Middle frontal gyrus (tissue), 1 donor: ENCODE data around the gene MAP2K2.
"Not testable (repeated sequence)": the region's sequence is repeated elsewhere in the genome, so short reads cannot be mapped to it uniquely, and the experiment has no call there.

Experiments
- DNase-seq: peaks from one replicate; pipeline ENCODE4 v3.0.0-alpha.2; 2015; ENCODE audit warnings: low spot score; ENCODE audit errors: extremely low spot score

Gene MAP2K2

DNA sequence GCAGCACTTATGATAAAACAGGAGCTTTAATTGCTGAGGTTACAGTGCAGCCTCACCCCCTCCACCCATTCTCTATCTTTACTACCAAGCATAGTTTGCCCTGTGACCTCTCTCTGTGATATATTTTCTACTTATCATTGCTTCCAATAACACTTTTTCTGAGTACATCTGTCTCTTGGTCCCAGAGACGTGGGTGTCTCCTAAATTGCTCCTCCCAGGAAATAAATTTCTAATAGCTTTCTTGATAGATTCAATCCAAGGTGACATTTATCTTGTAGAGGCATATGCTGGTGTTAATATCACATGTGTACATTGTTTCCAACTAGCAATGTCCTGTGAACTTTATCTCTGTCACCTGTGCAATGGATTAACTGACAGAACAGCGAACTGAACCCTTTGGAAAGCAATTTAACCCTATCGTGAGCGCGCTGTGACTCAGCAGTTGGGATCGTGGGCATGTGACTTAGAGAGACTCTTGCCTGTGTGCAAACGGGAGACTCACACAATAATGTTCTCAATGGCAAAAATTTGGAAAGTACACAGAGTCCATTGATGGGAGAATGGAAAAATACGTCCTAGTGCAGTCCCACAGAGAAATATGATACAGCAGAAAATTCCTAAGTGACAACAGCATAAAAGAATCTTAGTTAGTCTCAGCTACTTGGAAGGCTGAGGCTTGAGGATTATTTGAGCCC is 7.0 kb upstream of the MAP2K2 start:
- DNase-seq, result no peak

DNA sequence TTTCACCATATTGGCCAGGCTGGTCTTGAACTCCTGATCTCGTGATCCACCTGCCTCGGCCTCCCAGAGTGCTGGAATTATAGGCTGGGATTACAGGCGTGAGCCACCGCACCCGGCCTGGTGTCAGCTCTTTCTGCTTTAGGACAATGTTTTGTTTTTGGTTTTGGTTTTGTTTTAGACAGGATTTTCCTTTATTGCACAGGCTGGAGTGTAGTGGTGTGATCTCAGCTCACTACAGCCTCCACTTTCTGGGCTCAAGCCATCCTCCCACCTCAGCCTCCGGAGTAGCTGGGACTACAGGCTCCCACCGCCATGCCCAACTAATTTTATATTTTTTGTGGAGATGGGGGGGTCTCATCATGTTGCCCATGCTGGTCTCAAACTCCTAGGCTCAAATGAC is 5.1 kb upstream of the MAP2K2 start:
- not testable (repeated sequence) for DNase-seq

DNA sequence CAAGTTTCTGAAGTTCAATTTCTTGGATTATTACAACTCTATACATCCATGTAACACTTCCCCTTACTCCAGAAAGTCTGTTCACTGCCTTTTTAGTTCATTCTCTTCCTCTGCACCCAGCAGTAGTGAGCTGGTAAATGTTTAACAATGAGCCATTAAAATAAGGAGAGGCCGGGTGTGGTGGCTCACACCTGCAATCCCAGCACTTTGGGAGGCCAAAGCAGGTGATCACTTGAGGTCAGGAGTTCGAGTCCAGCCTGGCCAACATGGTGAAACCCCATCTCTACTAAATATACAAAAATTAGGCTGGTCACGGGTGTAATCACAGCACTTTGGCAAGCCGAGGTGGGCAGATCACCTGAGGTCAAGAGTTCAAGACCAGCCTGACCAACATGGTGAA is 3.4 kb upstream of the MAP2K2 start:
- DNase-seq, result not testable (repeated sequence)

DNA sequence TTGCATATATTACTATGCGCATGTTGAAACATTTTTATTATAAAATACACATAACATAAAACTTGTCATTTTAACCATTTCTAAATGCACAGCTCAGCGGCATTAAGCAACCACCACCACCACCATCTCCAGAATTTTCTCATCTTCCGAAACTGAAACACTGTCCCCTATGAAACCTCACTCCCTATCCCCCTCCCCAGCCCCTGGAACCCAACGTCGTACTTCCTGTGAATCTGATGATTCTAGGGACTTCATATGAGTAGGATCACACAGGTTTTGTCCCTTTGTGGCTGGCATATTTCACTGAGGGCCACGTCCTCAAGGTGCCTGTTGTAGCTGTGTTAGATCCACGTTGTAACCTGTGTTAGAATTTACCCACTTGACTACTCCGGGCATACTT is 716 bp upstream of the MAP2K2 start:
- no peak for DNase-seq

DNA sequence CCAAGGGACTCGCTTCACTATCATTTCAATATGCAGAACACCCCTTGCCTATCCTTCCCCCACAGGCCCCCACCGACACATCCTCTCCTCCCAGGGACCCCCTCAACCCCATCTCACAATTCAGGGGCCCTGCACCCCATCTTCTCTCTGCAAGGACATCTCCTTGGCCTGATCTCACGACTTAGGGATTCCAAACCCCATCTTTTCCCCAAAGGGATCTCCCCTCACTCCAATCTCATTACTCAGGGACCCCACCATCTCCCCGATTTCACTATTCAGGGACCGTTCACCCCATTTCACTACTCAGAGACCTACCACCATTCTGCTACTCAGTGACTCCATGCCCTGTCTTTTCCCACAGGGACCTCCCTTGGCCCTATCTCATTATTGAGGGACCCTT is 1.4 kb downstream of the MAP2K2 start:
- no peak for DNase-seq

DNA sequence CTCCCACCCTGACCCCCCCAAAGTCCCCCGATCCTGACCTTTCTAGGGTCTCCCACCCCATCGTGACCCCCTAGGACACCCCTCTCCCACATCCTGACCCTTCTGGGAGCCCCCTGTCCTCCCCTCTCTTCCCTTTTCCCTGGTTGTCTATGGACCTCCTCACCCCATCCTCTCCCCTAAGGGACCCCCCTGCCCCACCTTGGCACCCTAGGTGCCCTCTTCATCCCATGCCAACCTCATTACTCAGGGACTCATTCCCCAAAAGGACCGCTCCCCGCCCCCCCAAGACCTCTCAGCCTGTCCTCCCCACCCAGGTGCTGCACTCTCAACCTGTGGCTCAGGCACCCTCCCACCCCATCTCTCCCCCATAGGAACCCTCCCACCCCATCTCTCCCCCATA is 2.1 kb downstream of the MAP2K2 start:
- DNase-seq, result no peak

DNA sequence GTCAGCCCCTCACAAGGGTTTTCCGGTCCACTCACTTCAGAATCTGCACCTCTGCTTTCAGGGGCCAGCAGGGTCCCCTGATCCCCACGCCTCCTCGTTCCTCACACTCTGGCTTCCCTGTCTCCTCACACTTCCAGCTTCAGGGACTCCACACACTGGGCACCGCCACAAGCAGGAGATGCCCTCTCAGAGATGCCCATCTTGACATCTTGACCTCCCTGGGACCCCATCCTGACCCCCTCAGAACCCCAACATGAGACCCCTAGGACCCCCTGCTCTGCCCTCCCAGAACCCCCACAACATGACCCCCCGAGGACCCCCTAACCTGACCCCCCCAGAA is 2.7 kb downstream of the MAP2K2 start:
- no peak for DNase-seq

DNA sequence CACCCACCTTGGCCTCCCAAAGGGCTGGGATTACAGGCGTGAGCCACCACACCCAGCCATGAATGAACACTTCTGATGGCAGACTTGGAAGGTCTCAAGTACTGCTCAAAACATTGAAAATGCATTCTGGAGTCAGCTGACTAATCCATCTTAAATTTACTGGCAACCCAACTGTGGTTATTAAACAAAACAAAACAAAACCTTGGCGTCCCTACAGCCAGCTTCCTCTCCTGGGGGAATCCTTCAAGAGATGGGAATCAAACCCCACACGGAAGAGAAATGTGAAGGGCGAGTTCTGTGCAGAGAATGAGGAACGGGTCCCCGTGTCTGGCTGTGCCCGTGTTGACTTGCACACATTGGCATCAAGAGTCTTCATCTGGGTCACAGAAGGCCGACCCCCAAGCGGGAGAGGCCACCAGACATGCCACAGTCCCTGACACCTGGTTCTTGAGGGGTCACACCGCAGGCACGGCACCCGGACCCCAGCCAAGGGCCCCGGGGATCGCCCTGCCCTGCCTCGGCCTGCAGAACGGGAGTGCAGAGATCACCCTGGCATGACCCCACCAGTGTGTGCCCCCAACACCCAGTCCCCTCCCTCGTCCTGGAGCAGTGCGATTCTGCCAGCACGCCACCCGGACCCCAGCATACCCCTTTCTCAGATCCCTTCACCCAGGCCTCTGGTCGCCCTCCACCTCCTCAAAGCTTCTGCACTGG is 3.2 kb downstream of the MAP2K2 start:
- no peak for DNase-seq

DNA sequence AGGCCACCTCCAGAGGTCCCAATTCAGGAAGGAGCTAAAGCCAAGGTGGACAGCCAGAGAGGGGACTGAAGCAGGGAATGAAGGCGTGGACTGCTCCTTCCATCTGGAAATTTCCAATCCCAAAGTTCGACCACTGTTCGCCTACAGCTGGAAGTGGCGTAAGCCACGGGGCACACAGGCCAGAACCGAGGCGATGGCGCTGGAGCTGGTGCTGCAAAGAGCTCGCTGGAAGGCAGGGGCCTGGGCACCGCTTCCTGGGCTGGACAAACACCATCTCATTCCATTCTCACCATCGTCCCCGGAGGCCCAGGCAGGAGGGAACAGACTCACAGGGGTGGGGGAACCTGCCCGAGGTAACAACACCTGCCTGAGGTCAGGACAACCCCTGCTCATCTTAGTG is 4.2 kb downstream of the MAP2K2 start:
- DNase-seq, result no peak

DNA sequence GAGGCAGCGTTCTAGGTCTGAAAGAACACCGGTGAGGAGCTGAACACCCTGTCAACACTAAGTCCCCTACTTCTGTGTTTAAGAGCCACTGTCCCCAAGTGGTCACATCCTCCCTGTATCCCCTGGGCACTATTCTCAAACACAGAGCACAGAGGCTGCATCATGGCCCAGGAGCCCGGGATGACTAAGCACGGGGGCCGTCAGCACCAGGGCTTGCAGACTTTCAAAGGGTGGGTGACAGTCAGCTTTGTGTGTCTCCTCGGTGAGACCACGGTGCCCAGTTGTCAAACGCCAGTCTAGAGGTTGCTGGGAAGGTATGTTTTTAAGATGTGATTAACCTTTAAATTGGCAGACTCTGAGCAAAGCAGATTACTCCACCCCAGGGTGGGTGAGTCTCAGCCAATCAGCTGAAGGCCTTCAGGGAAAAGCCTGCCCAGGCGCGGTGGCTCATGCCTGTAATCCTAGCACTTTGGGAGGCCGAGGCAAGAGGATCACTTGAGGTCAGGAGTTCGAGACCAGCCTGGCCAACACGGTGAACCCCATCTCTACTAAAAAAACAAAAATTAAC is 8.0 kb downstream of the MAP2K2 start:
- DNase-seq, result no peak

DNA sequence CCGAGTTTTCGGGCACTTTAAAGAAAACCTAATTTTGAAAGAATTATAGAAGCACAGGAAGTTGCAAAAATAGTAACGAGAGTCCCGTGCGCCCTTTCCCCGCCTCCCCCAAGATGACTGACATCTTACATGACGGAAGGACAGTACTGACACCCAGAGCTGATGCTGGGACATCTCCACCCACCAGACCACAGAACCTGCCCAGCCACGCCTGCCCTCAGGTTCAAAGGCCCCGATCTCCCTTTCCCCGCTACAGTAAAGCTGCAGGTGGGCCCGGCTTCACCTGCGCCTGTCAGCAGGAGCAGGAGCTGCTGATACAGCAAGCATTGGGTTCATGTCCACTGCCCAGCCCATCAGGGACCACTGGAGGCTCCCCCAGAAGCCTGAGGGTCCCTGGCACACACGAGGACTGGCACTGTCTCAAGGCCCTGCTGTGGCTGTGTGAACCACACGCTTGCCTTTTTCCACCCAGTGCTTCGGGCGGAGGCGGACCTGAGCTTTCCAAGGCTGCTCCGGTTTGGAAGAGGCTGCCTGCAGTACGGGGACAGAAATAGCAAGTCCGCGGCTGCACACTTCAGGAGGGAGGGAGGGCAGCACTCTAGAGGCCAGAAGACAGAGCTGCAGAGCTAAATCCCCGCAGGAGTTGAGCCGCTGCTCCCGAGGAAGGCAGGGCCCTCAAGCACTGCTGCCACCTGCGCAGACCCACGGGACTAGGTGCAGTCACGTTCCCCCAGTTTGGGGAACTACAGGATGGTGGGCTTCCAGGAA is 8.7 kb downstream of the MAP2K2 start:
- peak; percentile 64 for DNase-seq

DNA sequence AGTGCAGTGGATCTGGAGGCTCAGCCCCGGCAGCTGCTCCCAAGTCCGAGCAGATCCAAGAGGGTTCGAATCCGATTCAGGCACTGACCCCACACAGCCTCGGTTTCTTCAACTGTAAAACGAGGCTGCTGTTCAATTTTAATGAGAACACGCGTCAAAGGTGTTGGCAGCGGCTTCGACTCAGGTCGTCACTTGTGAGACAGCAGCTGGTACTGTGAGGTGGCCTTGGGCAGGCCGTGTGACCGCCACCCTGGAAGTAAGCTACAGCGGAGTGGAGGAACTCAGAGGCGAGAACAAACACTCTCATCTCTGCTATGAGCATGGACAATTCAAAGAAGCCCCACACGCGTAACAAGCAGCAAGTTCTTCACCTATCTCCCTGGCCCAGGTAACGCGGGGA is 9.7 kb downstream of the MAP2K2 start:
- no peak for DNase-seq

DNA sequence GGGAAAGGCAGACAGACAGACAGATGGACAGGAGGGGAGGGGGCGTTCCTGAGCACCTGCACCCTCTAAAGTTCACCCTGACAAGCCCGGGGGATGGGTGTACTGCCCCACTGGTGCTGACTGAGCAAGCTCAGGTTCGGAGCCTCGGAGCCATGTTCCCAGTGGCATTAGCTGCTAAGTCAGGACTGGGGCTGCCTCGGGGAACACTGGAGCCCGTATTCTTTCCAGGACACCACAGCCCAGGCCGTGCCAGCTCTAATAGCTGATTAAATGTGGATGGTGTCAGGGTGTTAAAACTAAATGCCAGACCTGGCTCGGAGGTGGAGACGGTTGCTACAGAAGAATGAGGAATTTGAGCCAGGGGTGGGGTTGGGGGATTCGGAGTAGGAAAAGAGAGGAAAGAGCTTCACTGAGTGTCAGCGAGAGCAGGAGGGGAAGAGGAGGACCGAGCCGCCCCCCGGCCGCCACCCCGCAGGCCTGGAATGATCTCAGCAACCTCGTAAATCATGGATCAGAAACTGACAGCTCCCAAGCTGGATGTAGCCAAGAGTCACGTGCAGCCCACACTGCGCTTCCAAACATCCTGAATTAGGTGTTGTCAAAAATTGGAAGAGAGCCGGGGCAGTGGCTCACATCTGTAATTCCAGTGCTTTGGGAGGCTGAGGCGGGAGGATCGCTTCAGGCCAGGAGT is 10.4 kb downstream of the MAP2K2 start:
- DNase-seq, result no peak

DNA sequence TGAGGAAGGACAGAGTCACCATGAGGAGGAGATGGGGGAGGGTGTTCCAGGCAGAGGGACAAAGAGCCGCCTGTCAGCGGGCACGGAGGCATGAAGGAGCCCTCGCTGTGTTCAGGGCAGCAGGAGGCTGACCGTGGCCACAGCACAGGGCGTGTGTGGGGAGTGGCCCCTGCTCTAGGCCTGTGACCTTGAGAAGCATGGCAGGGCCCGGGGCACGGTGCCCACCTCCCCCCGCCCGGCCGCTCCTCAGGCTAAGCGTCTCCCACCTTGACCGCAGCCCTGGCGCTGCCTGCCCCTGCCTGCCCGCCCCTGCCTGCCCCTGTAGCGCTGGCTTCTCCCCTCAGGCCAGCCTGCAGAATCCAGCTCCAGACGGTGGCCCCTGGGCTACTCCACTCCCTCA is 11.6 kb downstream of the MAP2K2 start:
- DNase-seq, result no peak

DNA sequence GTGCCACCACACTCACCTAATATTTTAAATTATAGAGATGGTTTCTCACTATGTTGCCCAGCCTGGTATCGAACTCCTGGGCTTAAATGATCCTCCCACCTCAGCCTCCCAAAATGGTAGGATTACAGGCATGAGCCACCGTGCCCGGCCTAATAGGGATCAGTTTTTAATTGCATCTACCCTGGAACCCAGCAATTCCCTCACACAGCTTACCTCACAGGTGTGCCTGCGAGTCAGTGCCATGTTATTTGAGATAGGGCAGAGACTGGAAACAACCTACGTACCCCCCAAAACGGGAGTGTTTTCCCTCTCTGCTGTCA is 14.3 kb downstream of the MAP2K2 start:
- no peak for DNase-seq

DNA sequence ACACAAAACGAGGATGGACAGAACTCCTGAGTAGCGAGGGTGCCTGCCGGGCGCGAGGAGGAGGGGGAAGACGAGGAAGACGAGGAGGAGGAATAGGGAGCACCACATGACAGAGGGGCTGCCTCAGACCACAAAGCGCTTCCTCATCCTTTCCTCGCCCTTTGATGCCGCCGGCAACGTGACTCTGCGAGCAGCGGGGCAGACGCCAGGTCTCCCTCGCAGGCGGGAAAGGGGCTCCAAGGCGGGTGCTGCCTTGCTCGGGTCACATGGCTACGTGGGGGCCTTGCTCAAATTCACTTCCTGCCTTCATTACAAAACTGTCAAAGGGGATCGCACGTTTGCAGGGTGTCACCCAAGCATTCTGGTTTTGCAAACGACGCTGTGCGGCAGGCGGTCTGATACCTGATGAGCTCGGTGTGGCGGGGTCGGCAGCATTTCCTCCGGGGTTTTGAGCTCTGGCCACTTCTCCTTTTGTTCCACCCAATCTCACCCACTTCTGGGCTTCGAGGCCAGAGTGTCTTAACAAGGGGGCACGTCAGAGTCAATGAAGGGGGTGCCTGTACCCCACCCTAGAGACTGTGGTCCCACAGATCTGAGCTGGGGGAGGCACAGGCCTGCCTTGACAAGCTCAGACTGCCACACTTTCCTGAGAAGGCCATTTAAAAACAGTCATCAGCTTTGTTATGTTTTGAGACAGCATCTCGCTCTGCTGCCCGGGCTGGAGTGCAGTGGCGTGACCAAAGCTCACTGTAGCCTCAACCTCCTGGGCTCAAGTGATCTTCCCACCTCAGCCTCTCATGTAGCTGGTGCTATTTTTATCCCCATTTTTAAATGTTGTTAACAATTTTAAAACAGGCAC is 14.9 kb downstream of the MAP2K2 start:
- no peak for DNase-seq

DNA sequence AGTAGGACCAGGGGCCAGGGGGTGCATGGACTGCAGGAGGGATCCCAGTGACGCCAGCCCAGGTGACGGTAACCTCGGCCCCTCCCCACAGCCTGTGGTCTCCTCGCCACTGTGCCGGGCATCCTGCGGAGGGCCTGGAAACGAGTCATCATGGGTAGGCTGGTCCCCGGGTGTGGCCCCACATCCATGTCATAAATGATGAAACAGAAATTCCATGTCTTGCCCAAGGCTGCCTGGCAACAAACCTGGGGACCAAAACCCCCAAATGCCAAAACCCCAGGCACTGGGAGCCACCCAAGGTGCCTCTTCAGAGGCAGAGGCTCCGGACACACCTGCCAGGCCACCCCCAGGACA is 20.9 kb downstream of the MAP2K2 start:
- DNase-seq, result no peak

DNA sequence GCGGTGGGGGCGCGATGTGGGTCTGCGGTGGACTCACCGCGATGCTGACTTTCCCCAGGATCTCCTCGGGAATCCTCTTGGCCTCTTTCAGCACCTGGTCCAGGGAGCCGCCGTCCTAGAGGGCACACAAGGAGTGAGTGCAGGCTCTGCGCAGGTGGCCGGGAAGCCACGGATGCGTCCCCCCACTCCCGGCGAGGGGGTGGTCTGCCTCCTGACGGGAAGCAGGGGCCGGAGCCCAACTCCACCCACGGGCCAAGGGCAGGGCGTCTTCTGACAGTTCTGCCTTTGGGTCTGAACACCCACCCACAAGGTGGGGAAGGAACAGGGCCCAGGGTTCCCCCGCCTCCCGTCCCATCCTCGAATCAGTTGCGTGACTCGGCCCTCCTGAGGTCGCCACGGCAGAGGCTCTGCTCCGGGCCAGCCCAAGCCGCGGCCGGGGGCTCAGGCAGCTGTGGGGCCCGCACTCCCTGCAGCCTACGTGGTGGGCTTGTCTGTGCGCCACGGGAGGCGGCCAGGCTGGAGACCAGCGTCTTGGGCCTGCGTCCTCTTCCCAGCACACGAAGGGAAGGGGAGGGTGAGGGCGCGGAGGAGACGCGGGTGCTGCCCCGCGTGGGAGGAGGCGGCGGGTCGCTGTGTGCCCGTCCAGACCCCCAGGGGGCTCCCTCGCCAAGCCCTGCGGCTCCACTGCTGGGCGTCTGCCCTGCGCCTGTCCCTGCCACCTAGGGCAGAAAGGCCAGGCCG is 21.4 kb downstream of the MAP2K2 start:
- DNase-seq, result no peak

DNA sequence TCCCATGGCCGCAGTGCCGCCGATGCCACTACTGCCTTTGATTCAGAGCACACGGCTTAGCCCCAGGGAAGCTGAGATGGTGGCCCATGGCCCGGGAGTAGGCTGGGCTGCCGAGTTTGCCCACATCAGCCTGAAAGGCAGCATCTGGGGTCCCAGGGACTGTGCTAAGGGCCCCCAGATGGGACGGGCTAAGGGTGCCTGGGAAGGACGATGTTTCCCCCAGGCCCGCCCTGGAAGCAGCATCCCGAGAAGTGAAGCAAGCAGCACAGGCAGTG is 22.5 kb downstream of the MAP2K2 start:
- no peak for DNase-seq

DNA sequence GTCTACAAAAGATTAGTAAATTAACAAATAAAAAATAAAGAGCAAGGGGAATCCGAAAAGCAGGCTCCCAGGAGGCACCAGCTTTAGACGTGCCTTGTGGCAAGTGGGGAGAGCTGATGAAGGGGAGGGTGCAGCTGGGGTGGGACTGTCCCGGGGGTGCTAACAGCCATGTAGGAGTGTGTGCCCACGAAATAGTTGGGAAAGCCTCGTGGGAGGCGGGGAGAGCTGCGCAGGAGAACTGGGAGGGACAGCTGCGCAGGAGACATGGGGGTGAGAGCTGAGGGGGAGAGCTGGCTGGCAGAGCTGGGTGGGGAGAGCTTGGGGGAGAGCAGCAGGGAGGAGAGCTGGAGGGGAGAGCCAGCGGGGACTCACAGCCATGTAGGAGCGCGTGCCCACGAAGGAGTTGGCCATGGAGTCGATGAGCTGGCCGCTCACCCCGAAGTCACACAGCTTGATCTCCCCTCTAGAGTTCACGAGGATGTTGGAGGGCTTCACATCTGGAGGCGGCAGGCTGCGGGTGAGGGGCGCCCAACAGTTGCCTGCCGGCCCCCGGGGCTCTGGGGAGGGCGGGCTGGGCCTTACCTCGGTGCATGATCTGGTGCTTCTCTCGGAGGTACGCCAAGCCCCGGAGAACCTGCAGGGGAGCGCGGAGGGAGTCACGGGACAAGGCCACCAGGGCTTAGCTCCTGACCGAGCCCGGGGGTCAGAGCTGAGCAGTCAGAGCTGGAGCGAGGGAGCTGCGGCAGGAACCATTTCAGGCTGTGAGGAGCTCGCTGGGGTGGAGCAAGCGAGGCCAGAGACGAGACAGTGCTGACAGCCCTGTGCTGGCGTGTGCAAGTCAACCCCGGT is 23.1 kb downstream of the MAP2K2 start:
- DNase-seq, result no peak
